Mesothelial cell of epicardium (in vitro differentiated cells): ENCODE results near the gene CHRNE. TPM values are rescaled to one million over a fixed set of nuclear protein-coding genes. Genes with fewer than 3 reads are reported as not detected.

Experiments
- DNase-seq, 2 experiments: peaks; one replicate each; pipeline ENCODE4 v3.0.0; 2021; ENCODE audit warnings: low spot score in 2 of 2; ENCODE audit not compliant: unreplicated experiment in 2 of 2
- H3K27ac Mint-ChIP-seq: 2 replicates; pipeline ENCODE4 v1.8.0; 2021; ENCODE audit warnings: mixed read lengths
- H3K27me3 Mint-ChIP-seq: 2 replicates; pipeline ENCODE4 v1.8.0; 2021; ENCODE audit warnings: low read depth, mixed read lengths
- H3K36me3 Mint-ChIP-seq: 2 replicates; pipeline ENCODE4 v1.8.0; 2021; ENCODE audit warnings: mixed read lengths
- H3K4me1 Mint-ChIP-seq: 2 replicates; pipeline ENCODE4 v1.8.0; 2021; ENCODE audit warnings: mixed read lengths
- H3K4me3 Mint-ChIP-seq: 2 replicates; pipeline ENCODE4 v1.8.0; 2021; ENCODE audit warnings: mild to moderate bottlenecking, moderate library complexity, mixed read lengths
- H3K9me3 Mint-ChIP-seq: 2 replicates; pipeline ENCODE4 v1.8.0; 2021; ENCODE audit warnings: mixed read lengths
- total RNA-seq: library from RNA; stranded (reverse); gene quantifications from 3 replicates; pipeline ENCODE4 v1.2.1, GENCODE V29; 2021
- TF ChIP-seq, protein P1 (sequence below): fragments of 200-600 bp; sonication (generic); IDR thresholded peaks from one replicate; pipeline ENCODE4 v1.5.0; 2021; ENCODE audit warnings: antibody characterized with exemption; ENCODE audit not compliant: unreplicated experiment

CHRNE gene
- total RNA-seq, 1 donor from 2014 or later = 1.5 TPM

DNA sequence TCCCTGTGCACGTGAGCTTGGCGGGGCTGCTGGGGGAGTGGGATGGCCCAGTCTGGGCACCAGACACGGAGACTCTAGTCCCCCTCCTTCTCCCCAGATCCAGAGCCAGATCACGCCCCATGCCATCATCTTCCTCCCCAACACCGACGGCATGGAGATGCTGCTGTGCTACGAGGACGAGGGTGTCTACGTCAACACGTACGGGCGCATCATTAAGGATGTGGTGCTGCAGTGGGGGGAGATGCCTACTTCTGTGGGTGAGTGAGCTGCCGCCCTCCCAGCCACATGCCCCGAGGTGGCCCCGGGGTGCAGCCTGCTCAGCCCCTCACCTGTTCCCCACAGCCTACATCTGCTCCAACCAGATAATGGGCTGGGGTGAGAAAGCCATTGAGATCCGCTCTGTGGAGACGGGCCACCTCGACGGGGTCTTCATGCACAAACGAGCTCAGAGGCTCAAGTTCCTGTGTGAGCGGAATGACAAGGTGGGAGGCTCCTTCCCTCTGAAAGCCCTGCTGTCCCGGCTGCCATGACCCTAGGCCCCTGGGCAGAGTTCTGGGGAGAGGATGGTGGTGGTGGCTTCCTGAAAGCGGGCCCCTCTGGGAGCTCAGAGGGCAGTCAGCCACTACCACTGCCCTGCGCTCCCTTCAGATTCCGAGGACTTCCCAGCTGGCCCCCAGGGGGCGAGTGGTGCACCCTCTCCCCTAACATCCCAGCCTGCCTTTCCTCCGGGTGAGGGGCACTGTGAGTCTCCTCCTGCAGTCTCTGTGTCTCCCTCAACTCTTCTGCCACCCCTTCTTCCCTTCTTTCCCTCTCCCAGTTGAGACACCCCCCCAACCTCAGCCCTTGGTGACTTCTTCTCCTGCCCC is 6.3 kb downstream of the CHRNE start:
- DNase-seq = no peak
- Mint-ChIP-seq H3K27me3 (no peaks in the 10 kb centered on the region), H3K27ac (no peak overlapping the region), H3K36me3 (peaks cover 12% of the 10 kb centered on the region), H3K4me3 (no peak overlapping the region), H3K4me1 (peaks cover 6% of the 10 kb centered on the region), H3K9me3 (no peaks in the 10 kb centered on the region)
- TF ChIP-seq, protein P1, sequence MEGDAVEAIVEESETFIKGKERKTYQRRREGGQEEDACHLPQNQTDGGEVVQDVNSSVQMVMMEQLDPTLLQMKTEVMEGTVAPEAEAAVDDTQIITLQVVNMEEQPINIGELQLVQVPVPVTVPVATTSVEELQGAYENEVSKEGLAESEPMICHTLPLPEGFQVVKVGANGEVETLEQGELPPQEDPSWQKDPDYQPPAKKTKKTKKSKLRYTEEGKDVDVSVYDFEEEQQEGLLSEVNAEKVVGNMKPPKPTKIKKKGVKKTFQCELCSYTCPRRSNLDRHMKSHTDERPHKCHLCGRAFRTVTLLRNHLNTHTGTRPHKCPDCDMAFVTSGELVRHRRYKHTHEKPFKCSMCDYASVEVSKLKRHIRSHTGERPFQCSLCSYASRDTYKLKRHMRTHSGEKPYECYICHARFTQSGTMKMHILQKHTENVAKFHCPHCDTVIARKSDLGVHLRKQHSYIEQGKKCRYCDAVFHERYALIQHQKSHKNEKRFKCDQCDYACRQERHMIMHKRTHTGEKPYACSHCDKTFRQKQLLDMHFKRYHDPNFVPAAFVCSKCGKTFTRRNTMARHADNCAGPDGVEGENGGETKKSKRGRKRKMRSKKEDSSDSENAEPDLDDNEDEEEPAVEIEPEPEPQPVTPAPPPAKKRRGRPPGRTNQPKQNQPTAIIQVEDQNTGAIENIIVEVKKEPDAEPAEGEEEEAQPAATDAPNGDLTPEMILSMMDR = no peak

DNA sequence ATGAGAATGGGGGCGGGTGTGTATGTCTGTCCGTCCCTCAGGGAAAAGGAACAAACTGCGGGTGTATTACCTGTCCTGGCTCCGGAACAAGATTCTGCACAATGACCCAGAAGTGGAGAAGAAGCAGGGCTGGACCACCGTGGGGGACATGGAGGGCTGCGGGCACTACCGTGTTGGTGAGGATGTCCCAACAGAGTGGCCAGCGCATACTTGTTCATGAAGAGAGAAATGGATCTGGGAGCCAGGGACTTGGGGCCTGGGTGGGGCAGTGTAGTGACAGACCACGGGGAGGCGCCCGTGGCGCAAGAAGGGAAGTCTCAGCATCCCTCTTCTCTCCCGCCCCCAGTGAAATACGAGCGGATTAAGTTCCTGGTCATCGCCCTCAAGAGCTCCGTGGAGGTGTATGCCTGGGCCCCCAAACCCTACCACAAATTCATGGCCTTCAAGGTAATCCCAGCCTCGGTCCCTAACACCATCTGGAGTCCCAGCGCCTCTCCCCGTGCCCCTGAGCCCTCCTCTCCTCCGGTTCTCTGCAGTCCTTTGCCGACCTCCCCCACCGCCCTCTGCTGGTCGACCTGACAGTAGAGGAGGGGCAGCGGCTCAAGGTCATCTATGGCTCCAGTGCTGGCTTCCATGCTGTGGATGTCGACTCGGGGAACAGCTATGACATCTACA is 7.1 kb downstream of the CHRNE start:
- Mint-ChIP-seq H3K27me3 (no peaks in the 10 kb centered on the region), H3K36me3 (peaks cover 12% of the 10 kb centered on the region), H3K9me3 (no peaks in the 10 kb centered on the region), H3K4me3 (no peak overlapping the region), H3K27ac (no peak overlapping the region), H3K4me1 (peaks cover 6% of the 10 kb centered on the region)
- DNase-seq = no peak
- TF ChIP-seq, protein P1 = no peak

- DNase-seq = no peak
- no peaks in the 10 kb centered on the region for H3K27me3 Mint-ChIP-seq
- no peak overlapping the region for H3K4me3 Mint-ChIP-seq
- TF ChIP-seq, protein P1 = no peak
- no peaks in the 10 kb centered on the region for H3K9me3 Mint-ChIP-seq
- H3K36me3 Mint-ChIP-seq = peaks cover 12% of the 10 kb centered on the region
- H3K4me1 Mint-ChIP-seq = peaks cover 6% of the 10 kb centered on the region
- H3K27ac Mint-ChIP-seq = no peak overlapping the region
Measured at GRCh38 chr17:4895121-4895520, 7.8 kb downstream of the CHRNE start.

GRCh38 chr17:4893721-4894560 is 9.0 kb downstream of the CHRNE start:
- TF ChIP-seq, protein P1 = no peak
- no peak for DNase-seq
- Mint-ChIP-seq H3K27me3 (no peaks in the 10 kb centered on the region), H3K36me3 (peaks cover 15% of the 10 kb centered on the region), H3K27ac (no peak overlapping the region), H3K4me3 (no peak overlapping the region), H3K9me3 (no peaks in the 10 kb centered on the region), H3K4me1 (peaks cover 4% of the 10 kb centered on the region)

DNA sequence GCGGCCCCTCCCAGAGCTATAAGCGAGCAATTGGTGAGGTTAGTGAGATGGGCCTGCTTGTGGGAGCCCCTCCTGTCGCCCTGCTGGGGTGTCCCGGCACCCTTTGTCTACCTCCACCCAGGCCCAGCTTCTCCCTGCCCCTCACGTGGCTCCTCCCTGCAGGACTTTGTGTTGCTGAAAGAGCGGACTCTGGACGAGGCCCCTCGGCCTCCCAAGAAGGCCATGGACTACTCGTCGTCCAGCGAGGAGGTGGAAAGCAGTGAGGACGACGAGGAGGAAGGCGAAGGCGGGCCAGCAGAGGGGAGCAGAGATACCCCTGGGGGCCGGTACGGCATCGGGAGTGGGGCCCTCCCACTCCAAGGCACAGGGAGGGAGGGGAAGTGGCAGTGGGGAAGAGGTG is 9.6 kb downstream of the CHRNE start:
- no peak for DNase-seq
- no peaks in the 10 kb centered on the region for H3K4me1 Mint-ChIP-seq
- H3K4me3 Mint-ChIP-seq = no peak overlapping the region
- TF ChIP-seq, protein P1 = no peak
- H3K27ac Mint-ChIP-seq = no peak overlapping the region
- H3K36me3 Mint-ChIP-seq = peaks cover 11% of the 10 kb centered on the region
- H3K9me3 Mint-ChIP-seq = no peaks in the 10 kb centered on the region
- H3K27me3 Mint-ChIP-seq = no peaks in the 10 kb centered on the region
